Activated CD8-positive, alpha-beta T cell treated with anti-CD3 and anti-CD28 coated beads for 36 hours (primary cell): Measurements from ENCODE around the gene PLCL2. TPM values are rescaled to one million over a fixed set of nuclear protein-coding genes. Genes with fewer than 3 reads are reported as not detected.

Experiments
- ATAC-seq: fragments of 200-7000 bp; cut with Tn5 transposase; one replicate; pipeline ENCODE4 v1.10.0; 2021; ENCODE audit warnings: mild to moderate bottlenecking, moderate library complexity
- CTCF ChIA-PET: fragments of 350-600 bp; sonication (Branson Sonifier 250); formaldehyde crosslinking; loops from one replicate; lab custom pipeline; 2021; ENCODE audit warnings: antibody characterized with exemption; lab: Charles Lee
- POLR2A ChIA-PET: fragments of 350-600 bp; sonication (Branson Sonifier 250); formaldehyde crosslinking; loops from one replicate; lab custom pipeline; 2021; ENCODE audit warnings: antibody characterized with exemption; lab: Charles Lee
- DNase-seq: peaks from one replicate; pipeline ENCODE4 v3.0.0-alpha.2; 2020
- H3K27ac Mint-ChIP-seq: one replicate; pipeline ENCODE4 v1.8.0; 2021; ENCODE audit warnings: mild to moderate bottlenecking, mixed read lengths
- H3K27me3 Mint-ChIP-seq: one replicate; pipeline ENCODE4 v1.8.0; 2021; ENCODE audit warnings: mixed read lengths
- H3K36me3 Mint-ChIP-seq: one replicate; pipeline ENCODE4 v1.8.0; 2021; ENCODE audit warnings: low read depth, mixed read lengths
- H3K4me1 Mint-ChIP-seq: one replicate; pipeline ENCODE4 v1.8.0; 2021; ENCODE audit warnings: low read depth, mixed read lengths
- H3K4me3 Mint-ChIP-seq: one replicate; pipeline ENCODE4 v1.8.0; 2021; ENCODE audit warnings: mild to moderate bottlenecking, moderate library complexity, mixed read lengths
- H3K9me3 Mint-ChIP-seq: one replicate; pipeline ENCODE4 v1.8.0; 2021; ENCODE audit warnings: mixed read lengths
- CTCF ChIP-seq: fragments of 200-600 bp; IDR thresholded peaks from one replicate; pipeline ENCODE4 v1.8.0; 2022; ENCODE audit warnings: antibody characterized with exemption, mild to moderate bottlenecking
- intact Hi-C: fragments of 100-400 bp; cut with micrococcal nuclease; formaldehyde crosslinking; loops from one replicate; pipeline ENCODE4 v1.10.0; 2022
- total RNA-seq, 2 experiments: library from RNA; stranded (reverse); gene quantifications; one replicate each; pipeline ENCODE4 v1.2.3, GENCODE V29; 2021

The PLCL2 gene
- total RNA-seq, 2 experiments from 2014 or later: 19.4 to 19.7 TPM

GRCh38 chr3:16916840-16917239 lies 32.1 kb downstream of the PLCL2 start:
- peak overlapping the region; percentile 81 for H3K27ac Mint-ChIP-seq
- ATAC-seq: peak; percentile 67
- peaks cover 5% of the 10 kb centered on the region for H3K36me3 Mint-ChIP-seq
- CTCF ChIA-PET: interaction anchor here (0.8 to 1.9 kb wide), 4 partner anchors 8 to 315 kb away, joined by 3 to 6 read pairs (median 3); partner anchors contain the start of gene PLCL2
- no peaks in the 10 kb centered on the region for H3K9me3 Mint-ChIP-seq
- TF ChIP-seq CTCF: no peak
- H3K27me3 Mint-ChIP-seq: no peaks in the 10 kb centered on the region
- H3K4me3 Mint-ChIP-seq: peak overlapping the region; percentile 37
- peaks cover 72% of the 10 kb centered on the region for H3K4me1 Mint-ChIP-seq
- intact Hi-C loops: no loop called here
- POLR2A ChIA-PET: interaction anchor here (1.3 to 1.5 kb wide), 3 partner anchors 9 to 28 kb away, joined by 3 to 5 read pairs (median 4); no protein-coding TSS in a partner anchor
- DNase-seq: peak; percentile 52

- peak; percentile 78 for ATAC-seq
- peak overlapping the region; percentile 81 for H3K27ac Mint-ChIP-seq
These were observed 32.6 kb downstream of the PLCL2 start for GRCh38 chr3:16917256-16917935.

GRCh38 chr3:16917980-16918682 lies 33.4 kb downstream of the PLCL2 start:
- H3K27ac Mint-ChIP-seq: peak overlapping the region; percentile 81

More at GRCh38 chr3:16917256-16917935, 32.6 kb downstream of the PLCL2 start:
- intact Hi-C loops: no loop called here
- no peaks in the 10 kb centered on the region for H3K27me3 Mint-ChIP-seq
- H3K36me3 Mint-ChIP-seq: peaks cover 5% of the 10 kb centered on the region
- no peak for TF ChIP-seq CTCF
- POLR2A ChIA-PET: interaction anchor here (1.3 to 1.5 kb wide), 4 partner anchors 10 to 33 kb away, joined by 3 to 5 read pairs (median 4); partner anchors contain the start of gene PLCL2
- CTCF ChIA-PET: interaction anchor here (0.8 to 1.9 kb wide), 5 partner anchors 9 to 316 kb away, joined by 3 to 8 read pairs (median 3); partner anchors contain the start of gene PLCL2
- H3K4me3 Mint-ChIP-seq: no peak overlapping the region
- no peaks in the 10 kb centered on the region for H3K9me3 Mint-ChIP-seq
- peaks cover 70% of the 10 kb centered on the region for H3K4me1 Mint-ChIP-seq
- peak; percentile 43 for DNase-seq

GRCh38 chr3:16918683-16919025 lies 33.9 kb downstream of the PLCL2 start:
- Mint-ChIP-seq H3K4me1 (peaks cover 67% of the 10 kb centered on the region), H3K27me3 (no peaks in the 10 kb centered on the region), H3K36me3 (peaks cover 2% of the 10 kb centered on the region), H3K4me3 (no peak overlapping the region), H3K9me3 (peaks cover 1% of the 10 kb centered on the region), H3K27ac (no peak overlapping the region)
- no peak for TF ChIP-seq CTCF
- ATAC-seq (no peak), DNase-seq (no peak)
- intact Hi-C loops: no loop called here
- POLR2A ChIA-PET: interaction anchor here (1.4 kb wide), 1 partner anchor 34 kb away, joined by 3 read pairs; the partner anchor contains the start of gene PLCL2
- CTCF ChIA-PET: interaction anchor here (1.5 kb wide), 1 partner anchor 10 kb away, joined by 8 read pairs; no protein-coding TSS in a partner anchor

More at GRCh38 chr3:16917980-16918682, 33.4 kb downstream of the PLCL2 start:
- ChIA-PET CTCF (interaction anchor here (0.8 to 1.9 kb wide), 3 partner anchors 9 to 34 kb away, joined by 3 to 8 read pairs (median 6); partner anchors contain the start of gene PLCL2), POLR2A (interaction anchor here (1.4 kb wide), 2 partner anchors 21 to 34 kb away, joined by 3 to 5 read pairs; partner anchors contain the start of gene PLCL2)
- H3K4me1 Mint-ChIP-seq: peaks cover 65% of the 10 kb centered on the region
- H3K36me3 Mint-ChIP-seq: peaks cover under 1% of the 10 kb centered on the region
- DNase-seq: no peak
- ATAC-seq: no peak
- no peaks in the 10 kb centered on the region for H3K27me3 Mint-ChIP-seq
- no peak overlapping the region for H3K4me3 Mint-ChIP-seq
- intact Hi-C loops: no loop called here
- no peaks in the 10 kb centered on the region for H3K9me3 Mint-ChIP-seq
- no peak for TF ChIP-seq CTCF
